Astrocyte of the spinal cord (primary cell): ENCODE results near the gene KATNB1.

Experiments used
- DNase-seq: peaks from one replicate; pipeline ENCODE4 v3.0.0; 2011; ENCODE audit warnings: low read depth, low spot score
- H3K4me3 ChIP-seq: 2 replicates; pipeline ENCODE4 v1.5.1; 2011; ENCODE audit warnings: low read depth, mild to moderate bottlenecking, low read length, moderate library complexity
- in situ Hi-C: cut with HindIII; loops from 2 replicates; pipeline ENCODE4 v1.10.0; 2017; ENCODE audit warnings: low sequenced_read_pairs
- TF ChIP-seq, protein P1 (sequence below): IDR thresholded peaks from 2 replicates; pipeline ENCODE4 v1.5.1; 2012; ENCODE audit warnings: low read depth, mild to moderate bottlenecking, low read length, inconsistent platforms

Gene KATNB1

GRCh38 chr16:57689762-57690558 is 45.6 kb upstream of the KATNB1 start:
- TF ChIP-seq, protein P1, sequence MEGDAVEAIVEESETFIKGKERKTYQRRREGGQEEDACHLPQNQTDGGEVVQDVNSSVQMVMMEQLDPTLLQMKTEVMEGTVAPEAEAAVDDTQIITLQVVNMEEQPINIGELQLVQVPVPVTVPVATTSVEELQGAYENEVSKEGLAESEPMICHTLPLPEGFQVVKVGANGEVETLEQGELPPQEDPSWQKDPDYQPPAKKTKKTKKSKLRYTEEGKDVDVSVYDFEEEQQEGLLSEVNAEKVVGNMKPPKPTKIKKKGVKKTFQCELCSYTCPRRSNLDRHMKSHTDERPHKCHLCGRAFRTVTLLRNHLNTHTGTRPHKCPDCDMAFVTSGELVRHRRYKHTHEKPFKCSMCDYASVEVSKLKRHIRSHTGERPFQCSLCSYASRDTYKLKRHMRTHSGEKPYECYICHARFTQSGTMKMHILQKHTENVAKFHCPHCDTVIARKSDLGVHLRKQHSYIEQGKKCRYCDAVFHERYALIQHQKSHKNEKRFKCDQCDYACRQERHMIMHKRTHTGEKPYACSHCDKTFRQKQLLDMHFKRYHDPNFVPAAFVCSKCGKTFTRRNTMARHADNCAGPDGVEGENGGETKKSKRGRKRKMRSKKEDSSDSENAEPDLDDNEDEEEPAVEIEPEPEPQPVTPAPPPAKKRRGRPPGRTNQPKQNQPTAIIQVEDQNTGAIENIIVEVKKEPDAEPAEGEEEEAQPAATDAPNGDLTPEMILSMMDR = no peak
- DNase-seq = no peak
- H3K4me3 ChIP-seq = no peak overlapping the region
- in situ Hi-C loops = no loop called here

DNA sequence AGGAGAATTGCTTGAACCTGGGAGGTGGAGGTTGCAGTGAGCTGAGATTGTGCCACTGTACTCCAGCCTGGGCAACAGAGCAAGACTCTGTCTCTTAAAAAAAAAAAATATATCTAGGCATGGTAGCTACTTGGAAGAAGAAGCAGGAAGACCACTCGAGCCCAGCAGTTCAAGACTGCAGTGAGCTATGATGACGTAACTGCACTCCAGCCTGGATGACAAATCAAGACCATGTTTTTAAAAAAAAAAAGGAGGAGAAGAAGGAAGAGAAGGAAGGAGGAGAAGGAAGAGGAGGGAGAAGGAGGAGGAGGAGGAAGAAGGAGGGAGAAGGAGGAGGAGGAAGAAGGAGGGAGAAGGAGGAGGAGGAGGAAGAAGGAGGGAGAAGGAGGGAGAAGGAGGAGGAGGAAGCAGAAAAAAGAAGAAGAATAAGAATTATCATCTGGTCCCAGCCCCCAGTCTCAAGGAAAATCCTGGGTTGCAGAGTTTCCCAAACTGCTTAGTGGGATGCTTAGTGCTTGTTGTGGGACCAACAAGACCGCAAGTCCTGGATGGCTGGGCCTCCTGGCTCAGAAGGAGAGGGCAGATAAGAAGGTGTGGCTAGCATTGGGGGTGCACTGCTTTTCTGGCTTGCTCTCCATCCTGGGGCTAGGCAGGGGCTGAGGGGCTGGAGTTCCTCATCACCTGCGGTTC is 44.6 kb upstream of the KATNB1 start:
- TF ChIP-seq, protein P1 = no peak

GRCh38 chr16:57692636-57693035 is 42.9 kb upstream of the KATNB1 start:
- no peak for DNase-seq
- no peak overlapping the region for H3K4me3 ChIP-seq
- in situ Hi-C loops = no loop called here
- TF ChIP-seq, protein P1 = no peak

More for the DNA sequence above, 44.6 kb upstream of the KATNB1 start:
- no peak overlapping the region for H3K4me3 ChIP-seq
- in situ Hi-C loops = no loop called here
- DNase-seq = no peak

DNA sequence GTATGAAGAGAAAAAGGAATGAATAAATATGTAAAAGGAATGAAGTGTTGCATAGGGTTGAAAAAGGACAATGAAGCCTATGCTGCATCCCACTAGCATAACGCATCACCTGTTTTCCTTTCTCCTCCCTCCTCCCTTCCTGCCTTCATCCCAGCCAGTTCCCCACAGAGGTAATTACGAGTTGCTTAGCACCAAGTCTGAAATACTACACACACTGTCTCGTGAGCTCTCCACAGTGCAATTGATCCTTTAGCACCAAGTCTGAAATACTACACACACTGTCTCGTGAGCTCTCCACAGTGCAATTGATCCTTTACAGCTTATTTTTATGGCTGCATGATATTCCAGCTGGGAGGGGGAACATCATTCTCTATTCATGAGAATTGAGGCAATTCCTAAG is 42.0 kb upstream of the KATNB1 start:
- DNase-seq = no peak
- H3K4me3 ChIP-seq = no peak overlapping the region
- in situ Hi-C loops = no loop called here
- TF ChIP-seq, protein P1 = no peak

- TF ChIP-seq, protein P1 = no peak
- no peak overlapping the region for H3K4me3 ChIP-seq
- no peak for DNase-seq
- in situ Hi-C loops = no loop called here
Measured at GRCh38 chr16:57694231-57694724, 41.3 kb upstream of the KATNB1 start.

DNA sequence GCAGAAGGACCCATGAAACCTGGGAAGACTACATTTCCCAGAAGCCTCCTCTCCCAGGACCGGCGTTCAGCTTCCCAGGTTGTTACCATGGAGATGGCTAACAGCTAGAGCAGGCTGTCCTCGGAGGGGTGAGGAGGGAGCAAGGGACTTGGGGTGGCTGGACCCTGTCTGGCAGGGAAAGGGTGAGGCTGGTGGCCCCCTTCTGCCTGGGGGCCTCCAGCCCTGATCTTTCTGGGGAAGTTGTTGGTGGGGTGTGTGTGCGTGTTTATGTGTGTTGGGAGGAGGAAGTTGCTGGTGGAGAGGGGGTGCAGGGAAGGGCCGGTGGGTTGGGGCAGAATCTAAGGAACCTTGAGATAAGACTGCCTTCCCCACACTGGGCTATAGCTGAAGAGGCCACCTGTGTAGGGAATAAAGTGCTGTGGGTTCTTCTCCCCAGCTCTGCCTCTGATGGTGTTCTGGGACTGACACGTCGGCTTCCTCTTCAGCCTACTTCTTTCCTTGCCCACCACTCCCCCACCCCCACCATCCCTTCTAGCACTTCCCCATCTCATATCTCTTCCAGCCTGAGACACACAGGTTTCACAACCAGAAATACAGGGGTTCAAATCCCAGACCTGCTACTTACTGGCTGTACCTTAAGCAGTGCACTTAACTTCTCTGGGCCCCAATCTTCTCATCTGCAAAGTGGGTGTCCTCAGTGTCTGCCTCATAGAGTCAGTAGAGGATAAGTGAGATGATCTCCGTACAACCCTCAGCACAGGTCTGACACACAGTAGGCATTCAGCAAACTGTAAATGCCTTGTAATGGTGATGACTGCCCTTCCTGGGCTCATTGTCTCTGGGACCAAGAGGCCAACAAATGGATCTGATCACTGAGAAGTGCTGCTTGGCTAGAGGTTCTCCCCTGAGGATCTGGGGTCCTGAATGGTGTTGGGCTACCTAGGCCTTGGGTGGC is 40.6 kb upstream of the KATNB1 start, which contains the start of gene DRC7:
DRC7 (plus strand) TSS at position 82 of the 955 bp plus-strand sequence. CDS start 3,144 bp downstream, outside the sequence.
- in situ Hi-C loops = no loop called here

More for the DNA sequence above, 40.6 kb upstream of the KATNB1 start, which contains the start of gene DRC7:
- H3K4me3 ChIP-seq = peak within 1 kb of the TSS; percentile 28
- peak; percentile 41 for DNase-seq
- TF ChIP-seq, protein P1 = no peak
